ENCODE measurements around the gene RNLS.
"Not testable (repeated sequence)": the region's sequence is repeated elsewhere in the genome, so short reads cannot be mapped to it uniquely, and the experiment has no call there.

Gene RNLS

DNA sequence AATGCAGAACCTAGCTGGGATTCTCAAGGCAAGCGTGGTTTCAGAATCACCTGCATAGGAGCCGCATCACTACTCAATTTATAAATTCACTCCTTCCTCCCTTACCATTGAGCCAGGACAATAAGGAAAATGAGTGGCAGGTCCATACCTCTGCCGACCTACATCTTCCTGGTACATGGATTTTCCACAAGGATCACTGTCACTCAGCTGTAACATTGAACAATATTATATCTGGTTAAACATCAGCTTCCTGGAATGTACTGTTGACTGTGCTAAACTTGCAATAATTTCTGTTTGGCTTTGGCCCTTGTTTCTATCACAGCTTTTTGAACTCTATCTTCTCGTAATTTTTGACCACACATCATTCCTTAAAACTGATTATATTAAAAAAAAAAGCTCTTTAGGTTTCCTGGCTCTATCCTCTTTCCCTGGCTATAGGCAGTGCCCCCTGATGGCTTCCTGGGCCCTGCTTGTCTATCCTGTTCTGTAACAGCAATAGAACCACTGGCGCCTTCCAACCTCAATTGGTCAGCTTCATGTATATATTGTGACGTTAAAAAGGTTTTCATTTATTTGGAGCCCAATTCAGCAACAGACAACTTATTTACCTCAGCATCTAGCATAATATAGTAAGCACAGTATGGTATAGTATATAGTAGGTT is 59.2 kb downstream of the RNLS start:
- DNase-seq (ENCODE audit: low spot score) = no peak

DNA sequence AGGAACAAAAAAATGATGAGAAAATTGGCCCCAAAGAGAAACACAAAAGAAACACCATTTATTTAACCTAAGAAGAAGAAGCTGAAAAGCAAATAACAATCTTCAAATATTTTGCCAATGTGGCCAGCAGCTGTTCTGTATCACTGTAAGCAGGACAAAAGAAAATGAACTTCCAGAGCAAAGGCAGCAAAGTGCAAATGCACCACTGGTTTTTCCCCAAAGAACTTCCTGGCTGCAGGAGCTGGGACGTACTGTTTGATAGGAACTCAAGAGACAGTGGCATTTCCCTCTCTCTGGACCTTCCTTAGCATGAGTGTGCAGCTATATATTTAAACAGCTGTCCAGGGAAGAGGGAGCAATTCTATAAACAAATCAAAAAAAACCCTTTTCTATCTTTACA is 60.4 kb downstream of the RNLS start:
- no peak for DNase-seq (ENCODE audit: low spot score)

DNA sequence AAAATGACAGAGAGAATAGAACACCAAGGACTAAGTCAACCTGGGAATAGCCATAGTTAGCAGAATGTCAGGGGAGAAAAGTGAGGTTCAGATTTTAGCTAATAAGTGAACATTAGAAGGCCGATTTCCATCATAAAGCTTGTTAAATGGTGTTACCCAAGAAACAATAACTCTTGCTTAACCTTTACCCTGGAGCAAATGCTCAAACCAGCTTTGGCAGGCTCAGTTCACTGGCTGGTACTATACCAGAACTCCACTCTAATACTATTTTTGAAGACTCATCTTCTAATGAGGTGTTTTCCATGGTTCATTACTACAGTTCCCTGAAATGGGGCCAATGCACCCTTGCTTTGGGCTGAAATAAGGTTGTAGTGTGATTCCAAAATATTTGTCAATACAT is 61.3 kb downstream of the RNLS start:
- DNase-seq (ENCODE audit: low spot score) = no peak

DNA sequence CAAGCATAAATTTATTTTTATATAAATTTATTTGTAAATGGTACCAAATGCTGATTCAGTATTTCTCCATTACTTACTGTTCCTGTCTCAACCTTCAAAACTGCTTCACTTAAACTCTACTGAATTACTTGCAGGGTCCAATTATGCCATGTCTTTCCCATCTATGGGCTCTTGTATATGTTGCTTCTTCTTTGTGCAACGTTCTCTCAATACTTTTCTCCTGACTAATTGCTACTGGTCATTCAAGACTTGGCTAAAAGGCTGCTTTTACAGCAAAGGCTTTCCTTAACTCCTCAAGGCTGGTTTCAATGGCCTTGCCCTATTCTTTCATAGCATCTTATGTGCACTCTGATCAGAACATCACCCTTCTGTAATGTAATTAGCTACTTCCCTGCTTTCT is 67.9 kb downstream of the RNLS start:
- no peak for DNase-seq (ENCODE audit: low spot score)

DNA sequence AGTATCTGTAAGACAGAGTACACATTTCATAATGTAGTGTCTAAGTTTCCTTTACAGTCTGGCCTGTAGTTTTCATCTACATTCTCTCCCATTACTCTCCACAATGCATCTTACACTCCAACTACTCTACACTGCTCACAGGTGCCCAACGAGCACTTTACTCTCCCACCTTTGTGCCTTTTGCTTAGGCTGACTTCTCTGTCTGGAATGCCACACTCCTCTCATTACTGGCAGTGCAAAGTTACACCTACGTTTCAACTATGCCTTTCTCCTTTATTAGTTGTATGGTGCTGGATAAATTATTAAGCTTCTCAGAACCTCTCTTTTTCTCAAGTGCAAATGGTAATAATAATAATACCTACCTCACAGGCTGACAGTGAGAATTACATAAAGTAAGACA is 70.5 kb downstream of the RNLS start:
- no peak for DNase-seq (ENCODE audit: low spot score)

DNA sequence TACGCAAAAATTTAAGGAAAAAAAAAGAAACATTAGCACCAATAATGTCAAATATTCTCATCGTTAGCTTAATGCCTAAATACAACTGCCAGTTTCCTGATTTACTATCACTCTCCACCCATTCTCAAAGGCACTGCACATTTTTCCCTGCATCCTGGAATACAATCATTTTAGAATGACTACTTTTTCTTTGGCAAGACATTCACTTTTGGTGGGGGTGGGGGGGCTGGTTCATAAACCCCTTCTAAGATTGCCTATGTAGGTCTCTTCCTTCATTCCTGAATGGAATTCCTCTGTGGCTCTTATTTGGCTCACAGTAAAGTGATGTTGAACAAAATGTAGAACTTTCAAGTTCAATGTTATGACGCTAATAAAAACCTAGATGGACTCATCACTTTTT is 74.3 kb downstream of the RNLS start:
- DNase-seq (ENCODE audit: low spot score) = no peak

DNA sequence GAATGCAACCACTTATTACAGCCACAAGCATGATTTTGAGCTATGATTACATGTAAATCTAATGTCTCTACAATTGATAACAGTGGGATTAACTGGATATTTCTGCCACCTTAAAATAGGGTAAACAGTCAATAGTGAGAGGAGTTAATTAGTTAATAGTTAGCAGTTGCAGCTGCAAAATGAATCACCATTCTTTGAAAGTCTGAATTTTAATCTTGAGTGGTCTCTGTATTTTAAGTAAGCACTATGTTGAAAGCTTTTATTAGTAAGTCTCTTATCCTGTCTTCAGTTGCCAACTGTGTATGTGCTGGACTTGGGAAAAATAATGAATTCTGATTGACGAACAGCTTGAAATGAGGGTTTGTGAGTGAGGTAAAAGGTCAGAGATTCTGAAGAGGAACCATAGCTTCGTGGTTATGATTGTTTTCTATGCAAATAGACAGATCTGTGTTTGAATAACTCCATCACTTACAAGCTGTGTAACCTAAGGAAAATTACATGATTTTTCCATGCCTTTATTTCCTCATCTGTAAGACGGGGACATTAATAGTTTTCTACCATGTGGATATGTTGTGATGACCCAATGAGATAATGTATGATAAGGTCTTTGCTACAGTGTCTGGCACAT is 75.2 kb downstream of the RNLS start:
- DNase-seq (ENCODE audit: low spot score) = no peak

DNA sequence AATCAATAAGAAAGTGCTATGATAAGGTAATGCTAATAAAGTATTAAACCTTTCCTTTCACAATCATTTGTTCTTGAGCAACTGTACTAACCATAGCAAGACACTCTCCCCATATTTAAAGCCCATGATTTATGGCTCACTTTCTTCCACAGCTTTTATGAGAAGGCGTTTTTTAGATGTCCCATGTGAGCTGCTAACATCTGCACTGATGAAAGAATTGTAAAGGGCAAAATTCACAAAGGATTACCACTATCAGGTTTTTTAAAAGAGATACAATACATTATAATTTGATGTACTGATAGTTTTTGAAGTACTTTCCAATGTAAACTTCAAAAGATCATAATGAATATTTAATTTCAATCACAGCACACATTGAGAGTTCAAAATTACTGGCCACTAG is 75.7 kb downstream of the RNLS start:
- no peak for DNase-seq (ENCODE audit: low spot score)

DNA sequence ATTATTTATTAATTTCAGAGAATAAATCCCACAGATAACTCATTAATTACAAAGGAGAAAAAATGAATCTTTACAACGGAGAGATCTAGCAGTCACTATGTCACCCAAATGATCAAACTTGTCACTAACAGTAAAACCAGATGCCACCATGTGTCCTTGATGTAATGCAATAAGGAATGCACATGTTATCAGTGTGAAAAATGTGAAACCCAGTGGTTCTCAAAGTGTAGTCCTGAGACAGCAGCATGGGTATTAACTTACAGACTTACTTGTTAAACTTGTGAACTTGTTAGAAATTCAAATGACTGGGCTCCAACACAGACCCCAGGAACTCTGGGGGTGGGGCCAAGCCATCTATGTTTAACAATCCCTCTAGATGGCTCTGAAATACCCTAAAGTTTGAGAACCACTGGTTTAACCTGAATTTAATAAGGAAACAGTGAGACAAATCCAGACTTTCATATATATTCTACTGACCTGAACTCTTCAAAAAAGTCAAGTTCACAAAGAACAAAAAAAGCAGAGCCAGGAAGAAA is 77.4 kb downstream of the RNLS start:
- no peak for DNase-seq (ENCODE audit: low spot score)

DNA sequence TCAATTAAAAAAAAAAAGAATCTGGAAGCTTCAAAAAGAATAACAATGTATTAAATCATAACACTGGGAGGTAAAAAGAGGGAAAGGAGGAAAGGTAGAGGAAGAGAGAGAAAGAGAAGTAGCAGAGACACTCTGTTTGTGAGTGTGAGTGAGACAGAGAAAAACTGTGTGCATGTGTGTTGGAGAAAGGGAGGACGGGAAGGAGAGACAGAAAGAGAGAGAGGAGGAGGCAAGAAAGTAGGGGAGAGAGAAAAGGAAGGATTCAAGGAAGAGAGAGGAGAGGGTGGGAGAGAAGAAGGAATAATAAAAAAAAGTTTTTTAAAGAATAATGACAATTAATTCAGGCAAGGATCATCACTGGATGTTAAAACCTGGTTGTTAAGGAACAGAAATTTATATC is 77.9 kb downstream of the RNLS start:
- no peak for DNase-seq (ENCODE audit: low spot score)

DNA sequence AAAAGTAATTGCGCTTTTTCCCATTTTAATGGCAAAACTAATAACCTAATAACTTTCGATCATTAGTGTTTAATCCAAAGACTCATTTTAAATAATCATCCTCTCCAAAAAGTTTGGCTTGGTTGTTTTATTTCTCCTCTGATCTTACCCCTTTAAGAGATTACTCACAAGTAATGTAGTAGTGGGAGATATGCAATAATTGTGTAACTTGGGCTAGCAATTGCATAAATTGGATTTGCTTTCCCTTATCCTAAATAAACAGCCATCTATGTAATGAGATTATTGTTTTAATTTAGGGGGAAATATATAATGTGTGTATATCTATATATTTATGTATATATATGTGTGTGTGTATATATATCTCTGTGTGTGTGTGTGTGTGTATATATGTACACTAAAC is 82.5 kb downstream of the RNLS start:
- no peak for DNase-seq (ENCODE audit: low spot score)

DNA sequence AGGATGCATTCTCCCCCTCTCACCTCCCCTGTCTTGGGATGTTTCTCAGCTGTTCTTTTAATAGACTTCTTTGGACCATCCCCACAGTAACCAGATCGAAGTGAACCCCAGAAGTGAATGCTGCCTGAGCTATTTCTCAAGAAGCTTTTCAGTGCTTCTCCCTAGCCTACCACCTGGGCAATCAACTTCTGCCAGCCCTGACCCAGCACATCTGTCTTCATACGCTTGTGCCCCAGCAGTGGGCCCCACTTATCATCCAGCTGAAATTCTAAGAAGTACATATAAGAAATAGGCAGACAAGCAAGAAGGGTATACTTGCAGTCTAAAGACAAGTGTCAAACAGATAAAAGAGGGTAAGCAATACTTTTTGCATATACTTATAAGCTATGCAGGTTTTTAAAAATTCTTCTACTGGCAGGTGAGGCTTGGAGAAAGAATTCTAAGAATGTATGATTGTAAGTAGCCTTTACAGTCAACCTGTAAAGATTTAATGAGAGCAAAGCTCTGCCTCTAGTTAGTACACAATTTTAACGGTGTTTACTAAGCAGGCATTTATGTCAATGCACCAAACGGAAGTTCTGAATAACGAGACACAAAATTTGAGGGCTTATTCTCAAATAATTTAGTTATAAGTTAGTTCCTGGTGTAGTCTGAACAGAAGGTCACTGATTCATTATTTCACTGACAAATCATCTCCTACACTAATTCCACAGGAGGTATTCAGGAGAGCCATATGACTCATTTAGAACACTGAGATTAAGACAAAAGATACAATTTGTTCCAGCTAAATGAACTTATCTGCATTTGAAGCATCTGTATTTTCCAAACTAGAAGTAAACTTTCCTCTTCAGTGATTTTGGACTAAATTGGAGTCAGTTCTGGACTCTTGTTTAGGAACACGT is 83.3 kb downstream of the RNLS start:
- no peak for DNase-seq (ENCODE audit: low spot score)

DNA sequence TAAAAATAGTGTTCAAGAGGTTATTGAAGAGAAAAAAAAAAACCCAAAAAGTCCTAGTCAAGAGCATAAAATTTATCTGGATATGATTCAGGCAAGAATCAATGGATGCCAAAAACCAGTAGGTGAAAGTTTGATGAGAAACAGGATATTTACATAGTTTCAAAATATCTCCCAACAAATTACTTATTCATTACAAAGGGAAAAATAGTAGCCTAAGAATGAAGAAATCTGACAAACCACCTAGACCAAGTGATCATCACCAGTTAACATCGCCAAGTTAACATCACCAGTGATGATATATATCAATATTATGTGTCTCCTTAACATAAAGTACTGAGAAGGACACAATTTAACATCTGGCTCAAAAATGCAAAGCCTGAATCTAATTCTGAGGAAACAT is 85.2 kb downstream of the RNLS start:
- no peak for DNase-seq (ENCODE audit: low spot score)

DNA sequence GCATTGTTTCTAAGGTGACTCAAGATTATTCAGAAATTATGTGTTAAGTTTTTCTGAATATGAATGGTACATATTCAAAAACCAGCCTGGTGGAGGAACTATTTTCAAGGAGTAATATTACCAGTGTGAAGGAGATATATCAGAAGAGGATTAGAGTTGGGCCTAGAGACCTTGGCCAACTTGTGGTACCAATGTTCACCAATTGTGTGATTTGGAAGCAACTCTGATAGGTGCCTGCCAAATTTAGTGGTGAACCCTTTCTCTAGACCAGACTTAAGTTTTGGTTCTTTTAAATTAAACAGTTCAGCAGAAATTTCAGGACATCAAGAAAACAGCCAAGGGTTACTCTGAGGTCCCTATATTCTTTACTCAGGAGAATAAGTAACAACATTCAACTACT is 88.6 kb downstream of the RNLS start:
- no peak for DNase-seq (ENCODE audit: low spot score)

DNA sequence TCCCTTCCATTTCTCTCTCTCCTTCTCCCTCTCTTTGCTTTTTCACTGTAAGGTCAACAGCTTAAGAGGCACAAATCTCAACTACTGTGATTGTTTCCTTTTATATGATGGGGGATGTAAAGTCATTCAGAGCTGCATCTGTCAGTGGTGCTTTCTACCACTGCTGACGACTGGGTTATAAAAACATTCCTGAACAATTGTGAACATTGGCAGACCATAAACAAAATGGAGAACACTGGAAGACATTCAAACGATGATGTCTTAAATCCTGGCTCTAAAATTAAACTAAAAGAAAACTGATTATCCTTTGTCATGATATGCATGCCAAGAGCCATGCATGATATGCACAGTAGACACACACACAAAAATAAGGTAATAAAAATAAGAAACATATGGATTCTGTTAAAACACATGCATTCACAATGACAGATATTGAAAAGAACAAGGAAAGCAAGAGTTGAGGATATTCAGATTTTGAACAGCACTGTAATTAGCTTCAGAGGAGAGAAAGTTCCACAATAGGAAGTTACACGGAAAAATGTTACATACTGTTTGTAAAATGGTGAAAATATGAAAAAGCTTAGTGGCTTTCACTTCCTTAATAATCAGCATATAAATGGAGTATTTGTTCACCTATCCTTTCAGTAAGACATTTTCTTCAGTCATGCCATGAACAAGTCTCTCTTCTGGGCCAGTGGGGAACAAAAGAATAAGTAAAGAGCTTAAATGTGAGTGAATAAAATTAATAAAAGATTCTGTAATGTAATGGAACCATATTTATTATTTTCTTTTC is 89.2 kb downstream of the RNLS start:
- DNase-seq (ENCODE audit: low spot score) = no peak

DNA sequence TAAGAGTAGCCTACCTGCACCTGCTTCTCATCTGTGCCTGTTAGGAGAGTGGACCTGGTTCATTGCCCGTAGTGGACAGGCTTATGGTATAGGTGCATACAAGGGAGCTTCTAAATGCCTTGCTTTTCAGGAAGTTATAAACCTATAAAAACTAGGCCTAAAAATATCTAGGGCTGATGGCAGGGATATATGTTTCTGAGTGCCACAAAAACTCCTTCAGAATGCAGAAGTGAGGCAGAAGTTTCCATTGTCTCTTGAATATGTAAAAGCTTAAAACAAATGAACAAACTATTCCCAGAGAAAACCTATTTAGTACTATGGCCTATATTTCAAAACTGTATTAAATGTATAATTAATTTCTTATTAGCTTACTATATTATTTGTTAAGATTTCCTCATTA is 91.8 kb downstream of the RNLS start:
- DNase-seq (ENCODE audit: low spot score) = no peak

DNA sequence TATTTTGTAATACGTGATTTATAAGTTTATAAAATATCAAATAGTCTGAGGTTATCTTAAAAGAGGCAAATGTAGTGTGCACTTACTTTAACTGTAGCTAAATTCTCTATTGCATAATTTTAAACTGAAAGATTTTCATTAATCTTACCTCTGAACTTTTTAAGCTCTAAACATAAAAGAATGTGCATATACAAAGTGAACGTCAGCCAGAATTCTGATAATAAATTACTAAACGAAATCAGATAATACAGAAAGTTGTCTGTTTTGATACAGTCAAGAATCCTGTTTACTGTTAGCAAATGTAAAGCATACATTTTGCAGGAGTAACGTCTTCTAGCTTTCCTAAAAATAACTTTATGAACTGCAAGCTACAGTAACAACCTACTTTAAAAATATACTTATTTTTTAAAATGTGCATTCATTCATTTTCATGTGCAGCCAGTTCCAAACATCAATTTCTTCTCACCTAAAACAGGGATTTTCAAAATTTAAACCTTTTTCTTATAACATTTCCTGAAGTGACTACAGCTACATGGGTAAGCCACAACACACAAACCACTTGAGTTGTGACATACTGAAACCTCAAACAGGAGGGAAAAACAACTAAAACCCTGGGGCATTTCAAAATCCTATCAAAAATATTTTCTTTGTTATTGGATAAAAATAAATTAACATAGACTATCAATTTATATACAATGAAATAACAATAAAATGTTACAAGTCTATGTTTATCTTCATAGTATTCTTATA is 92.7 kb downstream of the RNLS start:
- DNase-seq (ENCODE audit: low spot score) = no peak

DNA sequence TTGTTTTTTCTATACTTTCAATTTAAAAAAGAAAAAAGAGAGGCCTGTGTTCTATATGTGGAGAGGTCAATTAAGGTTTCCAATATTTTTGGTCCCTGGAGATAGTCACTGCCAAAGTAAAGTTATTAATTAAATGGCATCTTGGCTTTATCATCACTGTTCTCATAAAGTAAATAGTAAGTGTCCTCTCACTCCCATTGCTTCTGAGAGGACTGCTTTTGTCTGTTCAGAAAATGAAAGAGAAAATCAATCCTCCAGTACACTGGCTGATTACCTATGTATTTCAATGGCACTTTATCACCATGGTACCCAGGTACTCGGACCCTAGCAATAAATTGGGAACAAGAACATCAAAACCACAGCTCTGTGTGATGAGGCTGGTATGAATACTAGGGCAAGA is 94.0 kb downstream of the RNLS start:
- DNase-seq (ENCODE audit: low spot score) = no peak

DNA sequence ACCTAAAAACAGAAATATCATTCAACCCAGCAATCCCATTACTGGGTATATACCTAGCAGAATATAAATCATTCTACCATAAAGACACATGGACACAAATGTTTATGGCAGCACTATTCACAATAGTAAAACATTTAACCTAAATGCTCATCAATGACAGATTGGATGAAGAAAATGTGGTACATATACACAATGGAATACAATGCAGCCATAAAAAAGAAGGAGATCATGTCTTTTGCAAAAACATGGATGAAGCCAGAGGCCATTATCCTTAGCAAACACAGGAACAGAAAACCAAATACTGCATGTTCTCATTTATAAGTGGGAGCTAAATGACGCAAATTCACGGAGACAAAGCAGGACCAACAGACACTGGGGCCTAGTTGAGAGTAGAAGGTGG is 96.3 kb downstream of the RNLS start:
- not testable (repeated sequence) for DNase-seq (ENCODE audit: low spot score)

DNA sequence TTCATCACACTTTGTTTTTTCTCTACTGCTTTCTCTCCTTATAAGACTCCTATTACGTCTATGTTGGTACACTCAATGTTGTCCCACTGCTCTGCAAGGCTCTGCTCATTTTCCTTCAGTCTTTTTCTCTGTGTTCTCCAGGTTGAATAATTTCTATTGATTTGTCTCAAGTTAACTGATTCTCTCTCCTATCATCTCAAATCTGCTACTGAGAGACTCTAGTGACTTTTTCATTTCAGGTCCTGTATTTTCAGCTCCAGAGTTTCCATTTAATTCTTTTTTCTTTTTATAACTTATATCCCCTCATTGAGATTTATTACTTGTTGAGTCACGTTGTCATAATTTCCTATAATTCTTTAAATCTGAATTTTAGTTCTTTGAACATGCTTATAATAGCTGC is 100.9 kb downstream of the RNLS start:
- no peak for DNase-seq (ENCODE audit: low spot score)

DNA sequence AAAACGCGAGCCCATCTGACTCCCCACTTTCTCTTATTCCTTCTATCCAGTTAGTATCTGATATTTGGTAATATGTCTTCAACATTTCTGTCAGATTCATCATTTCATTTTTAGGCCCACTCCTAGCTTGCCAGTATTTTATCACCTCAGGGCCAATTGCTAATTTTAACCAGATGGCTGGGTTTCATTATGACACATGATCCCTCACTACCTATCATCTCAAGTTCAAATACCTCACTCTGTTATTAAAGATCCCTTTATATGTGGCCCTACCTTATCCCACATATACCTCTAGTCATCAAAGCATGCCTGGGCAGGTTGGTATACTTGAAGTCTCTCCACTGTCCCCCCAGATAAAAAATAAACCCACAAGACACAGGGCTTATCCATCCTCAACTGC is 104.9 kb downstream of the RNLS start:
- no peak for DNase-seq (ENCODE audit: low spot score)
